HEK293 (cell line): ENCODE results near the gene EFHD1.

Source experiments
- CTCF ChIA-PET: fragments of 350-600 bp; formaldehyde crosslinking; extraction: SDS; loops from one replicate; lab custom pipeline; 2021; ENCODE audit warnings: antibody characterized with exemption; lab: Yijun Ruan, JAX
- POLR2A ChIA-PET: fragments of 300-600 bp; formaldehyde crosslinking; extraction: SDS; loops from one replicate; lab custom pipeline; 2020; ENCODE audit warnings: antibody characterized with exemption, inconsistent platforms; lab: Yijun Ruan, JAX
- H3K27ac ChIP-seq: fragments of 200-500 bp; sonication (Bioruptor generic); 2 replicates; pipeline ENCODE4 v1.5.1; 2014; ENCODE audit warnings: low read depth, low read length, control low read depth, inconsistent platforms; ENCODE audit errors: extremely low read depth
- H3K36me3 ChIP-seq, 2 experiments: fragments of 200-500 bp in 1 of 2; sonication (Bioruptor generic) in 1 of 2; 1 replicate in 1 of 2; 2 replicates in 1 of 2; pipeline ENCODE4 v1.5.1; 2014 to 2017; ENCODE audit warnings: inconsistent platforms in 2 of 2, low read length in 2 of 2; ENCODE audit not compliant: control insufficient read depth in 2 of 2, insufficient read depth in 1 of 2
- H3K4me1 ChIP-seq: fragments of 200-500 bp; sonication (Bioruptor generic); 2 replicates; pipeline ENCODE4 v1.5.1; 2014; ENCODE audit warnings: mild to moderate bottlenecking, low read length, inconsistent platforms; ENCODE audit not compliant: control insufficient read depth, insufficient read depth
- H3K4me3 ChIP-seq: 2 replicates; pipeline ENCODE4 v1.5.1; 2011; ENCODE audit warnings: low read depth, mild to moderate bottlenecking, control low read depth, low read length, moderate library complexity
- H3K9me3 ChIP-seq: fragments of 200-500 bp; sonication (Bioruptor generic); 2 replicates; pipeline ENCODE4 v1.5.1; 2014; ENCODE audit warnings: low read depth, low read length, inconsistent platforms; ENCODE audit not compliant: control insufficient read depth, insufficient read depth
- ATF2 ChIP-seq: fragments of 450-650 bp; formaldehyde crosslinking; IDR thresholded peaks from 2 replicates; pipeline ENCODE4 v1.5.1; 2016; ENCODE audit warnings: missing biosample characterization, missing genetic modification characterization, low read depth
- CTCF ChIP-seq: fragments of 450-650 bp; formaldehyde crosslinking; IDR thresholded peaks from 2 replicates; pipeline ENCODE4 v1.5.1; 2016; ENCODE audit warnings: missing biosample characterization, missing genetic modification characterization
- HOXC10 ChIP-seq: sonication (generic); formaldehyde crosslinking; IDR thresholded peaks from 2 replicates; pipeline ENCODE4 v1.8.1; 2023; ENCODE audit warnings: mild to moderate bottlenecking, missing genetic modification reagents
- PRDM1 ChIP-seq: fragments of 450-650 bp; formaldehyde crosslinking; IDR thresholded peaks from 2 replicates; pipeline ENCODE4; 2016; ENCODE audit warnings: missing biosample characterization, missing genetic modification characterization
- SP3 ChIP-seq: fragments of 450-650 bp; formaldehyde crosslinking; IDR thresholded peaks from 2 replicates; pipeline ENCODE4 v1.5.1; 2016; ENCODE audit warnings: missing biosample characterization, missing genetic modification characterization
- ZBTB7A ChIP-seq: fragments of 450-650 bp; formaldehyde crosslinking; IDR thresholded peaks from 2 replicates; pipeline ENCODE4 v1.5.1; 2016; ENCODE audit warnings: low read depth, missing biosample characterization, missing genetic modification characterization
- ZFP37 ChIP-seq: fragments of 450-650 bp; formaldehyde crosslinking; IDR thresholded peaks from 2 replicates; pipeline ENCODE4 v1.5.1; 2016; ENCODE audit warnings: missing biosample characterization, missing genetic modification characterization
- ZNF121 ChIP-seq: fragments of 450-650 bp; formaldehyde crosslinking; IDR thresholded peaks from 2 replicates; pipeline ENCODE4 v1.5.1; 2016; ENCODE audit warnings: missing biosample characterization, missing genetic modification characterization
- ZNF138 ChIP-seq: fragments of 450-650 bp; formaldehyde crosslinking; IDR thresholded peaks from 2 replicates; pipeline ENCODE4 v1.5.1; 2016; ENCODE audit warnings: missing biosample characterization, missing genetic modification characterization, borderline replicate concordance
- ZNF350 ChIP-seq: fragments of 450-650 bp; formaldehyde crosslinking; IDR thresholded peaks from 2 replicates; pipeline ENCODE4 v1.5.0; 2017; ENCODE audit warnings: missing biosample characterization, mild to moderate bottlenecking, missing genetic modification characterization
- ZNF37A ChIP-seq: fragments of 450-650 bp; IDR thresholded peaks from 2 replicates; pipeline ENCODE4 v1.5.1; 2018; ENCODE audit warnings: missing biosample characterization, missing genetic modification characterization
- ZNF391 ChIP-seq: fragments of 450-650 bp; formaldehyde crosslinking; IDR thresholded peaks from 2 replicates; pipeline ENCODE4 v1.5.1; 2016; ENCODE audit warnings: low read depth, missing biosample characterization, missing genetic modification characterization, borderline replicate concordance
- ZNF639 ChIP-seq: fragments of 450-650 bp; formaldehyde crosslinking; IDR thresholded peaks from 2 replicates; pipeline ENCODE4 v1.5.1; 2016; ENCODE audit warnings: missing biosample characterization, missing genetic modification characterization
- ZNF843 ChIP-seq: fragments of 450-650 bp; formaldehyde crosslinking; IDR thresholded peaks from 2 replicates; pipeline ENCODE4 v1.5.1; 2016; ENCODE audit warnings: missing biosample characterization, missing genetic modification characterization

Gene EFHD1

GRCh38 chr2:232635820-232636219, 2.4 kb downstream of the EFHD1 start (continued):
- TF ChIP-seq ZNF639 (tag by site-specific recombination) (no peak), ZNF37A (tag by site-specific recombination) (no peak), SP3 (no peak)

GRCh38 chr2:232636788-232637420, 3.5 kb downstream of the EFHD1 start:
- POLR2A ChIA-PET = no interaction called here
- Histone ChIP-seq H3K9me3 (no peaks in the 10 kb centered on the region), H3K36me3 (no peaks in the 10 kb centered on the region), H3K4me1 (0 out of 2 replicates have a peak, but pooled peaks cover 6% of the 10 kb centered on the region), H3K4me3 (no peak overlapping the region), H3K27ac (no peak overlapping the region)
- peak; percentile 42; the same call in 1 of the 2 replicates for TF ChIP-seq ZNF121
- TF ChIP-seq ZNF138 (tag by site-specific recombination) = no peak
- CTCF ChIA-PET = interaction anchor here (1.0 kb wide), 1 partner anchor 22 kb away, joined by 3 read pairs; no protein-coding TSS in a partner anchor

- no peak overlapping the region for H3K4me3 ChIP-seq
- H3K27ac ChIP-seq = no peak overlapping the region
- H3K36me3 ChIP-seq = no peaks in the 10 kb centered on the region
- ChIA-PET CTCF (no interaction called here), POLR2A (no interaction called here)
- TF ChIP-seq ATF2 = peak; percentile 69; the same call in 1 of the 2 replicates
- no peak for TF ChIP-seq ZNF350 (tag by site-specific recombination)
- TF ChIP-seq PRDM1 = peak; percentile 38; the same call in 1 of the 2 replicates
- no peak for TF ChIP-seq HOXC10 (CRISPR knock-in tag)
- no peak for TF ChIP-seq ZBTB7A (tag by site-specific recombination)
- TF ChIP-seq ZNF843 (tag by site-specific recombination) = no peak
- TF ChIP-seq ZFP37 (tag by site-specific recombination) = no peak
- no peak for TF ChIP-seq CTCF (tag by site-specific recombination)
- no peak for TF ChIP-seq ZNF391
- H3K9me3 ChIP-seq = no peaks in the 10 kb centered on the region
- 0 out of 2 replicates have a peak, but pooled peaks cover 6% of the 10 kb centered on the region for H3K4me1 ChIP-seq
Measured at GRCh38 chr2:232637866-232638583, 4.6 kb downstream of the EFHD1 start.
